Ecto neural progenitor cell (in vitro differentiated cells): ENCODE results near the gene UBE2N.
"Not testable (repeated sequence)": the region's sequence is repeated elsewhere in the genome, so short reads cannot be mapped to it uniquely, and the experiment has no call there.

Experiments
- DNase-seq: peaks from one replicate; pipeline ENCODE4 v3.0.0-alpha.2; 2018; ENCODE audit warnings: low spot score

The UBE2N gene

GRCh38 chr12:93443576-93443975, 1.8 kb upstream of the UBE2N start:
- no peak for DNase-seq

- no peak for DNase-seq
These were observed 929 bp upstream of the UBE2N start for GRCh38 chr12:93442411-93443340.

- no peak for DNase-seq
These were observed 598 bp downstream of the UBE2N start for GRCh38 chr12:93441081-93441616.

GRCh38 chr12:93440043-93440835, 1.5 kb downstream of the UBE2N start:
- no peak for DNase-seq

GRCh38 chr12:93438266-93439050, 3.3 kb downstream of the UBE2N start:
- DNase-seq: no peak

- no peak for DNase-seq
These were observed 7.4 kb downstream of the UBE2N start for GRCh38 chr12:93434256-93434865.

- DNase-seq: not testable (repeated sequence)
These were observed 9.7 kb downstream of the UBE2N start for GRCh38 chr12:93432031-93432430.

DNA sequence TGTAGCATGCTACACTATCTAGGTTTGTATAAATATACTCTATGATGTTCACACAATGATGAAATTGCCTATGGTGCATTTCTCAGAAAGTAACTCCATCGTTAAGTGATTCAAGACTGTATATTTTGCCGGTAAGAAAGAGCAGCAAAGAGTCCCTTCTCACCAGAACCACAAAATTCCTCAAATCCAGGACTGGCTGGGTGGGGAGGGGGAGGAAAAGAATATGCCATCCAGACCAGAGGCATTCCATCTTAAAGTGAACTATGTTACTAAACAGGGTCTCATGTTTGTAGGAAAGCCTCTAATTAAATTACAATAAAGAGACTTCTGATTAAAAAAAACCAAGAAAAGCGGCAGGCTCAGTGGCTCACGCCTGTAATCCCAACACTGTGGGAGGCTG, 11.5 kb downstream of the UBE2N start:
- DNase-seq: no peak

GRCh38 chr12:93429852-93430251, 11.9 kb downstream of the UBE2N start:
- DNase-seq: no peak

DNA sequence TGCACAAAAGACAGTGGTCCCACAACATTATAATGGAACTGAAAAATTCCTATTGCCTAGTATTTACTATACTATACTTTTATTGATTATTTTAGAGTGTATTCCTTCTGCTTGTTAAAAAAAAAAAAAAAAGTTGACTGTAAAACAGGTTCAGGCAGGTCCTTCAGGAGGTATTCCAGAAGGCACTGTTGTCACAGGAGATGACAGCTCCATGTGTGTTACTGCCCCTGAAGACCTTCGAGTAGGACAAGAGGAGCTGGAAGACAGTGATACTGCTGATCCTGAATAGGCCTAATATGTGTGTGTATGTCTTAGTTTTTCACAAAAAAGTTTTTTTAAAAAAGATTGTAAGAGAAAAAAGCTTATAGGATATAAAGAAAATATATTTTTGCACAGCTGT, 12.3 kb downstream of the UBE2N start:
- DNase-seq: no peak

DNA sequence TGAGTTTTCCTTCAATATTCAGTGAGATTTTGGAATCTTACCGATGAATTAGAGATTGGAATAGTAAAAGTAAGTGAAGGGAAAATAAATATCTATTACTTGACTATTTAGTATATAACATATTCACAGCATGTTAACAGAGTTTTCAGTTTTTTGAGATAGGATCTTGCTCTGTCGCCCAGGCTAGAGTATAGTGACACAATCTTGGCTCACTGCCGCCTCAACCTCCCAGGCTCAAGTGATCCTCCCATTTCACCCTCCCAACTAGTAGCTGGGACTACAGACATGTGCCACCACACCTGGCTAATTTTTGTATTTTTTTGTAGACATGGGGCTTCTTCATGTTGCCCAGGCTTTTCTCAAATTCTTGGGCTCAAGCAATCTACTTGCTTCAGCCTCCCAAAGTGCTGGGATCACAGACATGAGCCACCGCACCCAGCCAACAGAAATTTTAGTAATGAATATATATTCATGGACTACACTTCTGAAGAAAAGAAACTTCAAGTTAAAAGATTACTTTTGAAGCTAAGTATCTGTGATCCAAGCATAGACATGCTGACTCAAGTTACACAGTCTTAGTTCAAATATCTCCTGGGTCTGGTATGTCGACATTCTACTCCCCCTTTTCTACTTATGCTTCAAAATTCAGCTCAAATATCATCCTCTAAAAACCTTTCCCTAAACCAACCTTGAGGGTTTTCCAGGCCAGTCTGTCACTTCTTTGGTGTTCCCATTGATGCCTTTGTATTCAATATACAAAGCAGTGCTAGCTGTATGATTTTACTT, 13.8 kb downstream of the UBE2N start:
- no peak for DNase-seq

DNA sequence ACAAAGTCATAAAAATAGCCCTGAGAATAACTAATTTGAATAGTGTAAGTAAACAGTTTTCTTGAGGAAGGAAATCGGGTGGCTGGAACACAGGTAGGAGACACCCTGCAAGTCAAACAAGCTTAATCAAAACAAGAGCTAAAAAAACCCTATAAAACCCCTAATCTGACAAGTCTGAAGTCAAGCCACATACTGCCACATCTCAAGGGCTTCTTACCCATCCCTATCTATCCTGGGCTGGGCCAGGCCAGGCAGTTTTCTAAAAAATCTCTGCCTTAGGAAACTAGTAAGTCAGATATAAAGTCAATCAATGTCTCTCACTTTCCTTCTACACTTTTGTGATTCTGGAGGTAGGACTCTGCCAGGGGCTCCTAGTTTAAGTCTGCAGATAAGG, 15.3 kb downstream of the UBE2N start:
- no peak for DNase-seq

DNA sequence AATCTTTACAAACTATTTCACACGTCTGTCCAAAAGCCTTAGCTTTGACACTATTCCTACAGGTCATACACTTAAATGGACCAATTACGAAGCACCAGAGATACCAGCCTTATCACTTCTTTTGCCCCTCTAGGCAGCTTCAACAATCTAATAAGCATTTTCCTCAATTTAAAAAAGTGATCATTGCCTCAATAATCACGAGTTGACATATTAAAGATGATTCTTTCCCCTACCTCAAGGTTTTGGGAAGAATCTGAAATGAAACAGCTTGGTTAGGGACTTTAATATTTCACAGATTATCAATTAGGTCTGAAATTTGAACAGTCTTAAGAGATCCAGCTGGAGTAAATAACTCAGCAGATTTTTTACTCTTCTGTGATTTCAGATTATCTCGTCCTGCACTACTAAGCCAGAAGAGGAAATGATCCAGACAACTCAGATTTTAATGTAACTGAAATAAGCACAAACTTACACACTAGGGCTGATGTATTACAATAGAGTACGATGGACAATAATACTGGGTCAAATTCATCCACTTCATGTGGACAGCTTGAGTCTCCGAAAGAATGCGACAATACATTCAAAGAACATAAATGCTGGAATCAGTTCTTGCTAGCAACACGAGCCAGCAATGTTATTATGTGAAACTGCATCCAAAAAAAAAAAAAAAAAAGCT, 15.9 kb downstream of the UBE2N start:
- no peak for DNase-seq

GRCh38 chr12:93422050-93422449, 19.7 kb downstream of the UBE2N start:
- no peak for DNase-seq

DNA sequence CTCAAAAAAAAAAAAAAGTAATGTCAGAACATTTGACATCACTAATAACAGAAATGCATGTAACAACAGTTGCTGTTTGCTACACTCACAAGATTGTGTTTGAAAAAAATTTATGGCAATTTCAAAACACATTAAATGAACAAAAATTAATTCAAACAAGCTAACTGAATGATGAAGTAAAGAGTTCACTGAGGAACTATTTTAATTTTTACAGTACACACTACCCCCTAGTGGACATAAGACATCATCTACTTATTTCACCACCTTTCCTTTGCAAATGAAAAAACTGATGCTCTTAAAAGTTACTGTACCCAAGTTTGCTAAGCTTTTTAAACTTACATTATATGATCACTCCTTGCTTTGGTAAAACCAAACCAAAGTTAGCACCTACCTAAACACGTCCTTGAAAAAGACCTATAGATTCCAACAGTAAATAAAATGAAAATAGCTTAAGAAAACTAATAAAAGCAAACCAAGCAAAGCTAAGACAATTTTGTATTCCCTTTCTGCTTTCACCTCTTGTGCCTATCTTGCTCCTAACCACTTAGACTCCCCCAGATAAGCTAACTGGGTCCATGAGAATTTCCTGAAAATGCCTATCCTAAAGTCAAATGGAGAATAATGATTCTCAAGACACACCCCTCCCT, 22.2 kb downstream of the UBE2N start:
- DNase-seq: no peak

DNA sequence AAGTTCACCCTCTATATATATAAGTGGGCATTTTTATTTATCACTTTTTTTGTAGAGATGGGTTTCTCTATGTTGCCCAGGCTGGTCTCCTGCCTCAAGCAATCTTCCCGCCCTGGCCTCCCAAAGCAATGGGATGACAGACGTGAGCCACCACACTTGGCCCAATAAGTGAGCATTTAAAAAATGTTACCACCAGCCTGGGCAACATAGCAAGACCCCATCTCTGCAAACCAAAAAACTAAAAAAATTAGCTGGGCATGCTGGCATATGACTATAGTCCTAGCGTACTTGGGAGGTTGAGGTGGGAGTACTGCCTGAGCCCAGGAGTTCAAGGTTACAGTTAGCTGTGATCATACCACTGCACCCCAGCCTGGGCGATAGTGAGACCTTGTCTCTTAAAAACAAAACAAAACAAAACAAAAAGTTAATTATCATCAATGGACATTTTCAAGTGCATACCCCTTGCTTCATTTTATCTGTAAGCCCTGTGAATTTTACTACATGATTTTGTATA, 23.7 kb downstream of the UBE2N start:
- no peak for DNase-seq

- no peak for DNase-seq
These were observed 25.9 kb downstream of the UBE2N start for GRCh38 chr12:93415723-93416464.

DNA sequence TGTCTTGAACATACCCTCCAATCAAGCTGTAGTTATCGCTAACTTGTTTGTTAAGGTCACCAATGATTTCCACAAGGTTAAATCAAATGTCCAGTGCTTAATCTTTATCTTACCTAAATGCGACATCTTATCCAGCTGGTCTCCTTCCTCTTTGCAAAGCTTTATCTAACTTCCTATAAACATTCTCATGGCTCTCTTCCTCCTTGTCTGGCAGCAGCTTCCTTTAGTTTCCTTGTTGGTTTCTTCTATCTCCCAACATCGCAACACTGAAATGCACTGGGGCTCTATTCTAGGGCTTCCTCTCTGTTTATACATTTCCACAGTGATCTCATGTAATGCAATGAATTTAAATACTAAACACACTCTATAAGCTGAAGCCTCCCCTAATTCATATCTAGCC, 28.7 kb downstream of the UBE2N start:
- no peak for DNase-seq

- not testable (repeated sequence) for DNase-seq
These were observed 29.4 kb downstream of the UBE2N start for GRCh38 chr12:93412396-93412795.
